NCI-H2196 (cell line): Measurements from ENCODE around the gene ZNF428.
"Not testable (repeated sequence)": the region's sequence is repeated elsewhere in the genome, so short reads cannot be mapped to it uniquely, and the experiment has no call there.

Experiments
- DNase-seq: peaks from one replicate; lab custom pipeline; 2025; ENCODE audit not compliant: unreplicated experiment; lab: John Stamatoyannopoulos, UW

ZNF428 gene

GRCh38 chr19:43619262-43620060 lies at the start of gene ZNF428:
Gene ZNF428 (minus strand): TSS chr19:43619629. CDS start chr19:43614304, 5,325 bp downstream.
- peak; percentile 91 for DNase-seq

- peak; percentile 100 for DNase-seq
Measured at GRCh38 chr19:43668406-43669109, 49.1 kb upstream of the ZNF428 start.

- no peak for DNase-seq
Measured at GRCh38 chr19:43667876-43668405, 48.5 kb upstream of the ZNF428 start.

- no peak for DNase-seq
Measured at GRCh38 chr19:43667126-43667875, 47.9 kb upstream of the ZNF428 start.

- no peak for DNase-seq
Measured at GRCh38 chr19:43664018-43664417, 44.6 kb upstream of the ZNF428 start.

- DNase-seq = peak; percentile 17
Measured at GRCh38 chr19:43662487-43662886, 43.1 kb upstream of the ZNF428 start.

GRCh38 chr19:43660971-43661360 lies 41.5 kb upstream of the ZNF428 start:
- no peak for DNase-seq

GRCh38 chr19:43660301-43660970 lies 41.0 kb upstream of the ZNF428 start:
- no peak for DNase-seq

- no peak for DNase-seq
Measured at GRCh38 chr19:43658494-43658893, 39.1 kb upstream of the ZNF428 start.

GRCh38 chr19:43658001-43658400 lies 38.6 kb upstream of the ZNF428 start:
- no peak for DNase-seq

- no peak for DNase-seq
Measured at GRCh38 chr19:43656436-43656835, 37.0 kb upstream of the ZNF428 start.

GRCh38 chr19:43652546-43652874 lies 33.1 kb upstream of the ZNF428 start:
- DNase-seq = no peak

GRCh38 chr19:43651758-43652545 lies 32.5 kb upstream of the ZNF428 start:
- peak; percentile 71 for DNase-seq

- not testable (repeated sequence) for DNase-seq
Measured at GRCh38 chr19:43650276-43650675, 30.8 kb upstream of the ZNF428 start.

GRCh38 chr19:43649514-43649913 lies 30.1 kb upstream of the ZNF428 start:
- no peak for DNase-seq

- no peak for DNase-seq
Measured at GRCh38 chr19:43648633-43649032, 29.2 kb upstream of the ZNF428 start.

GRCh38 chr19:43644181-43644580 lies 24.8 kb upstream of the ZNF428 start:
- no peak for DNase-seq

GRCh38 chr19:43643326-43643725 lies 23.9 kb upstream of the ZNF428 start:
- DNase-seq = no peak

- no peak for DNase-seq
Measured at GRCh38 chr19:43642531-43642930, 23.1 kb upstream of the ZNF428 start.

GRCh38 chr19:43641333-43641732 lies 21.9 kb upstream of the ZNF428 start:
- no peak for DNase-seq
